ENCODE data around the gene MAP3K20.
"Not testable (repeated sequence)": the region's sequence is repeated elsewhere in the genome, so short reads cannot be mapped to it uniquely, and the experiment has no call there.

The MAP3K20 gene

GRCh38 chr2:173307293-173307692, 231.6 kb downstream of the MAP3K20 start:
- no peak overlapping the region for H3K4me3 Mint-ChIP-seq

DNA sequence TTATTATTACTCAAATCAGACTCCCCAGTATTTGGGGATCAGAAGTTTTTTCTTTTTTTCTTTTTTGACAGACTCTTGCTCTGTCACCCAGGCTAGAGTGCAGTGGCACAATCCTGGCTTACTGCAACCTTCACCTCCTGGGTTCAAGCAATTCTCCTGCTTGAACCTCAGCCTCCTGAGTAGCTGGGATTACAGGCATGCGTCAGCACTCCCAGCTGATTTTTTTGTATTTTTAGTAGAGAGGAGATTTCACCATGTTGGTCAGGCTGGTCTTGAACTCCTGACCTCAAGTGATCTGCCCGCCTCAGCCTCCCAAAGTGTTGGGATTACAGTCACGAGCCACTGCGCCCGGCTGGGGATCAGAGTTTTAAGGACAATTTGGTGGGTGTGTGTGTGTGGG, 233.7 kb downstream of the MAP3K20 start:
- not testable (repeated sequence) for H3K27ac Mint-ChIP-seq, H3K4me1 Mint-ChIP-seq

More at GRCh38 chr2:173307293-173307692, 231.6 kb downstream of the MAP3K20 start:
- Mint-ChIP-seq H3K4me1 (peaks cover 6% of the 10 kb centered on the region), H3K27ac (peak overlapping the region; percentile 12), H3K9me3 (peaks cover 16% of the 10 kb centered on the region), H3K27me3 (ENCODE audit: low read depth, poor library complexity) (peaks cover 3% of the 10 kb centered on the region), H3K36me3 (ENCODE audit: low read depth) (peaks cover 4% of the 10 kb centered on the region)
- no peak for TF ChIP-seq CTCF (IDR thresholded peaks at IDR 0.05)
- no peak for DNase-seq

GRCh38 chr2:173311844-173312606, 236.4 kb downstream of the MAP3K20 start:
- H3K36me3 Mint-ChIP-seq (ENCODE audit: low read depth) = no peaks in the 10 kb centered on the region
- no peak overlapping the region for H3K4me3 Mint-ChIP-seq
- H3K9me3 Mint-ChIP-seq = peaks cover 10% of the 10 kb centered on the region
- peaks cover 3% of the 10 kb centered on the region for H3K27me3 Mint-ChIP-seq (ENCODE audit: low read depth, poor library complexity)
- H3K27ac Mint-ChIP-seq = no peak overlapping the region
- H3K4me1 Mint-ChIP-seq = peaks cover 6% of the 10 kb centered on the region
- DNase-seq = no peak
- no peak for TF ChIP-seq CTCF (IDR thresholded peaks at IDR 0.05)

More for the DNA sequence above, 233.7 kb downstream of the MAP3K20 start:
- DNase-seq; H3K4me3 Mint-ChIP-seq; H3K9me3 Mint-ChIP-seq; H3K36me3 Mint-ChIP-seq (ENCODE audit: low read depth); H3K27me3 Mint-ChIP-seq (ENCODE audit: low read depth, poor library complexity): not testable (repeated sequence)
